Embryonic facial prominence (tissue), 1 donor: ENCODE data around the gene DUS3L.
"Not testable (repeated sequence)": the region's sequence is repeated elsewhere in the genome, so short reads cannot be mapped to it uniquely, and the experiment has no call there.

Source experiments
- DNase-seq: peaks from one replicate; pipeline ENCODE4 v3.0.0-alpha.2; 2016; ENCODE audit errors: extremely low spot score

Gene DUS3L

GRCh38 chr19:5800361-5801270, 9.7 kb upstream of the DUS3L start:
- no peak for DNase-seq

GRCh38 chr19:5799247-5800241, 8.6 kb upstream of the DUS3L start:
- DNase-seq: no peak

- no peak for DNase-seq
These were observed 7.3 kb upstream of the DUS3L start for GRCh38 chr19:5798244-5798643.

GRCh38 chr19:5795382-5795919, 4.5 kb upstream of the DUS3L start:
- DNase-seq: no peak

GRCh38 chr19:5793188-5793587, 2.2 kb upstream of the DUS3L start:
- DNase-seq: no peak

GRCh38 chr19:5792224-5792623, 1.3 kb upstream of the DUS3L start:
- no peak for DNase-seq

- DNase-seq: no peak
These were observed 941 bp downstream of the DUS3L start for GRCh38 chr19:5789886-5790558.

GRCh38 chr19:5789351-5789761, 1.6 kb downstream of the DUS3L start:
- DNase-seq: no peak

GRCh38 chr19:5788422-5788821, 2.5 kb downstream of the DUS3L start:
- no peak for DNase-seq

- DNase-seq: no peak
These were observed 3.4 kb downstream of the DUS3L start for GRCh38 chr19:5787409-5788182.

GRCh38 chr19:5786593-5787408, 4.2 kb downstream of the DUS3L start:
- no peak for DNase-seq

GRCh38 chr19:5785423-5785822, 5.5 kb downstream of the DUS3L start:
- no peak for DNase-seq

- DNase-seq: no peak
These were observed 6.3 kb downstream of the DUS3L start, which contains the start of gene PRR22 for GRCh38 chr19:5784581-5785147. TSS of gene PRR22 (minus strand) at chr19:5784746. CDS start at chr19:5784660, 86 bp downstream.

- no peak for DNase-seq
These were observed 7.7 kb downstream of the DUS3L start for GRCh38 chr19:5782945-5783919.

- no peak for DNase-seq
These were observed 8.6 kb downstream of the DUS3L start for GRCh38 chr19:5782322-5782721.

- DNase-seq: not testable (repeated sequence)
These were observed 10.0 kb downstream of the DUS3L start for GRCh38 chr19:5780916-5781315.

GRCh38 chr19:5778402-5778801, 12.6 kb downstream of the DUS3L start:
- DNase-seq: no peak

GRCh38 chr19:5775668-5776309, 15.2 kb downstream of the DUS3L start:
- no peak for DNase-seq
